Measurements from ENCODE around the gene UBE2E2.
"Not testable (repeated sequence)": the region's sequence is repeated elsewhere in the genome, so short reads cannot be mapped to it uniquely, and the experiment has no call there.

Gene UBE2E2

GRCh38 chr3:23595851-23596250 is 392.7 kb downstream of the UBE2E2 start:
- peaks cover 0 to 5% of the 10 kb centered on the region in 2 donors for H3K9me3 ChIP-seq (ENCODE audit: control insufficient read depth in 1 of 2, low read length in 2 of 2)
- H3K36me3 ChIP-seq (ENCODE audit: control insufficient read depth in 1 of 2, insufficient read depth in 2 of 2, low read length in 2 of 2): peaks cover 0 to 5% of the 10 kb centered on the region in 2 donors
- H3K27me3 ChIP-seq (ENCODE audit: low read depth, low read length): no peaks in the 10 kb centered on the region
- no peak overlapping the region for H3K27ac ChIP-seq (ENCODE audit: low read length)
- peaks cover 0 to 3% of the 10 kb centered on the region in 2 donors for H3K4me1 ChIP-seq (ENCODE audit: control insufficient read depth in 1 of 2, insufficient read depth in 2 of 2, low read length in 2 of 2)
- H3K4me3 ChIP-seq (ENCODE audit: low read depth in 1 of 2, low read length in 2 of 2): no peak overlapping the region

- Histone ChIP-seq H3K27ac (ENCODE audit: low read length) (no peak overlapping the region), H3K27me3 (ENCODE audit: low read depth, low read length) (no peaks in the 10 kb centered on the region), H3K4me3 (ENCODE audit: low read depth in 1 of 2, low read length in 2 of 2) (no peak overlapping the region), H3K36me3 (ENCODE audit: control insufficient read depth in 1 of 2, insufficient read depth in 2 of 2, low read length in 2 of 2) (peaks cover 0 to 5% of the 10 kb centered on the region in 2 donors), H3K9me3 (ENCODE audit: control insufficient read depth in 1 of 2, low read length in 2 of 2) (peaks cover 0 to 5% of the 10 kb centered on the region in 2 donors), H3K4me1 (ENCODE audit: control insufficient read depth in 1 of 2, insufficient read depth in 2 of 2, low read length in 2 of 2) (peaks cover 0 to 7% of the 10 kb centered on the region in 2 donors)
Observed at GRCh38 chr3:23600167-23600871, 397.2 kb downstream of the UBE2E2 start.

- no peaks in the 10 kb centered on the region for H3K27me3 ChIP-seq (ENCODE audit: low read depth, low read length)
- H3K4me1 ChIP-seq (ENCODE audit: control insufficient read depth in 1 of 2, insufficient read depth in 2 of 2, low read length in 2 of 2): peaks cover 0 to 7% of the 10 kb centered on the region in 2 donors
- no peak overlapping the region for H3K4me3 ChIP-seq (ENCODE audit: low read depth in 1 of 2, low read length in 2 of 2)
- peaks cover 0 to 3% of the 10 kb centered on the region in 2 donors for H3K9me3 ChIP-seq (ENCODE audit: control insufficient read depth in 1 of 2, low read length in 2 of 2)
- peaks cover 0 to 2% of the 10 kb centered on the region in 2 donors for H3K36me3 ChIP-seq (ENCODE audit: control insufficient read depth in 1 of 2, insufficient read depth in 2 of 2, low read length in 2 of 2)
- no peak overlapping the region for H3K27ac ChIP-seq (ENCODE audit: low read length)
Observed at GRCh38 chr3:23601091-23601822, 398.1 kb downstream of the UBE2E2 start.

GRCh38 chr3:23602971-23603370 is 399.8 kb downstream of the UBE2E2 start:
- Histone ChIP-seq H3K27ac (ENCODE audit: low read length) (no peak overlapping the region), H3K36me3 (ENCODE audit: control insufficient read depth in 1 of 2, insufficient read depth in 2 of 2, low read length in 2 of 2) (no peaks in the 10 kb centered on the region), H3K9me3 (ENCODE audit: control insufficient read depth in 1 of 2, low read length in 2 of 2) (no peaks in the 10 kb centered on the region), H3K4me3 (ENCODE audit: low read depth in 1 of 2, low read length in 2 of 2) (no peak overlapping the region), H3K27me3 (ENCODE audit: low read depth, low read length) (no peaks in the 10 kb centered on the region), H3K4me1 (ENCODE audit: control insufficient read depth in 1 of 2, insufficient read depth in 2 of 2, low read length in 2 of 2) (peaks cover 0 to 13% of the 10 kb centered on the region in 2 donors)

GRCh38 chr3:23607184-23607847 is 404.2 kb downstream of the UBE2E2 start:
- no peaks in the 10 kb centered on the region for H3K36me3 ChIP-seq (ENCODE audit: control insufficient read depth in 1 of 2, insufficient read depth in 2 of 2, low read length in 2 of 2)
- H3K27ac ChIP-seq (ENCODE audit: low read length): no peak overlapping the region
- peaks cover 0 to 18% of the 10 kb centered on the region in 2 donors for H3K4me1 ChIP-seq (ENCODE audit: control insufficient read depth in 1 of 2, insufficient read depth in 2 of 2, low read length in 2 of 2)
- H3K4me3 ChIP-seq (ENCODE audit: low read depth in 1 of 2, low read length in 2 of 2): no peak overlapping the region
- no peaks in the 10 kb centered on the region for H3K9me3 ChIP-seq (ENCODE audit: control insufficient read depth in 1 of 2, low read length in 2 of 2)
- no peaks in the 10 kb centered on the region for H3K27me3 ChIP-seq (ENCODE audit: low read depth, low read length)

- no peaks in the 10 kb centered on the region for H3K36me3 ChIP-seq (ENCODE audit: control insufficient read depth in 1 of 2, insufficient read depth in 2 of 2, low read length in 2 of 2)
Observed at GRCh38 chr3:23608650-23609049, 405.5 kb downstream of the UBE2E2 start.

GRCh38 chr3:23611737-23612295 is 408.7 kb downstream of the UBE2E2 start:
- H3K4me3 ChIP-seq (ENCODE audit: low read depth in 1 of 2, low read length in 2 of 2): peak overlapping the region in 1 of 2 donors; percentile 22
- no peaks in the 10 kb centered on the region for H3K27me3 ChIP-seq (ENCODE audit: low read depth, low read length)
- peaks cover 0 to 22% of the 10 kb centered on the region in 2 donors for H3K4me1 ChIP-seq (ENCODE audit: control insufficient read depth in 1 of 2, insufficient read depth in 2 of 2, low read length in 2 of 2)
- no peaks in the 10 kb centered on the region for H3K36me3 ChIP-seq (ENCODE audit: control insufficient read depth in 1 of 2, insufficient read depth in 2 of 2, low read length in 2 of 2)
- H3K9me3 ChIP-seq (ENCODE audit: control insufficient read depth in 1 of 2, low read length in 2 of 2): no peaks in the 10 kb centered on the region
- no peak overlapping the region for H3K27ac ChIP-seq (ENCODE audit: low read length)

More at GRCh38 chr3:23608650-23609049, 405.5 kb downstream of the UBE2E2 start:
- no peak overlapping the region for H3K4me3 ChIP-seq (ENCODE audit: low read depth in 1 of 2, low read length in 2 of 2)
- H3K9me3 ChIP-seq (ENCODE audit: control insufficient read depth in 1 of 2, low read length in 2 of 2): no peaks in the 10 kb centered on the region
- peaks cover 0 to 22% of the 10 kb centered on the region in 2 donors for H3K4me1 ChIP-seq (ENCODE audit: control insufficient read depth in 1 of 2, insufficient read depth in 2 of 2, low read length in 2 of 2)
- no peak overlapping the region for H3K27ac ChIP-seq (ENCODE audit: low read length)
- no peaks in the 10 kb centered on the region for H3K27me3 ChIP-seq (ENCODE audit: low read depth, low read length)

GRCh38 chr3:23612296-23612891 is 409.3 kb downstream of the UBE2E2 start:
- Histone ChIP-seq H3K27ac (ENCODE audit: low read length) (no peak overlapping the region), H3K9me3 (ENCODE audit: control insufficient read depth in 1 of 2, low read length in 2 of 2) (no peaks in the 10 kb centered on the region), H3K36me3 (ENCODE audit: control insufficient read depth in 1 of 2, insufficient read depth in 2 of 2, low read length in 2 of 2) (no peaks in the 10 kb centered on the region), H3K27me3 (ENCODE audit: low read depth, low read length) (no peaks in the 10 kb centered on the region), H3K4me3 (ENCODE audit: low read depth in 1 of 2, low read length in 2 of 2) (peak overlapping the region in 1 of 2 donors; percentile 22), H3K4me1 (ENCODE audit: control insufficient read depth in 1 of 2, insufficient read depth in 2 of 2, low read length in 2 of 2) (peaks cover 0 to 19% of the 10 kb centered on the region in 2 donors)

GRCh38 chr3:23615068-23615467 is 411.9 kb downstream of the UBE2E2 start:
- Histone ChIP-seq H3K4me3 (ENCODE audit: low read depth in 1 of 2, low read length in 2 of 2) (no peak overlapping the region), H3K4me1 (ENCODE audit: control insufficient read depth in 1 of 2, insufficient read depth in 2 of 2, low read length in 2 of 2) (peaks cover 0 to 16% of the 10 kb centered on the region in 2 donors), H3K36me3 (ENCODE audit: control insufficient read depth in 1 of 2, insufficient read depth in 2 of 2, low read length in 2 of 2) (no peaks in the 10 kb centered on the region), H3K27ac (ENCODE audit: low read length) (no peak overlapping the region), H3K27me3 (ENCODE audit: low read depth, low read length) (no peaks in the 10 kb centered on the region), H3K9me3 (ENCODE audit: control insufficient read depth in 1 of 2, low read length in 2 of 2) (no peaks in the 10 kb centered on the region)

- not testable (repeated sequence) for H3K27ac ChIP-seq (ENCODE audit: low read length); H3K36me3 ChIP-seq (ENCODE audit: control insufficient read depth in 1 of 2, insufficient read depth in 2 of 2, low read length in 2 of 2); H3K4me3 ChIP-seq (ENCODE audit: low read depth in 1 of 2, low read length in 2 of 2); H3K9me3 ChIP-seq (ENCODE audit: control insufficient read depth in 1 of 2, low read length in 2 of 2); H3K4me1 ChIP-seq (ENCODE audit: control insufficient read depth in 1 of 2, insufficient read depth in 2 of 2, low read length in 2 of 2); H3K27me3 ChIP-seq (ENCODE audit: low read depth, low read length)
Observed at GRCh38 chr3:23618475-23618874, 415.3 kb downstream of the UBE2E2 start.
